Measurements from ENCODE around the gene CPS1.

The CPS1 gene

DNA sequence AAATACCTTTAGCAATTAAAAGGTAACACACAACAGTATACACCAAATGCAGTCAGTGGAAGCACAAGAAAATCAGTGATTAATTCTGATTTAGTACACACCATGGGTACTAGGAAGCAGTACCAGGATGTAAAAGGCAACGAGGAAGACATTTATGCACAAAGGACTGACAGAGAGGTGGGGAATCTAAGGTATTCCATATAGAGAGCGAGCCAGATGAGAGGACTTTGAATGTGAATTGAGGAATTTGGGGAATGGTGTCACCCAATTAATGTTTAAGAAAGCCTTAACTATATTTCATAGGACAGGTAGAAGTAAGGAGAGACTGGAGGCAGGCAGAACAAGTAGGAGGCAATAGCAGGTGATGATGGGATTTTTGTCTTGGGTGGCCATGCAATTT, 11.7 kb downstream of the CPS1 start:
- TF ChIP-seq TEAD4 (IDR thresholded peaks at IDR 0.05): no peak
- TF ChIP-seq, protein P1, sequence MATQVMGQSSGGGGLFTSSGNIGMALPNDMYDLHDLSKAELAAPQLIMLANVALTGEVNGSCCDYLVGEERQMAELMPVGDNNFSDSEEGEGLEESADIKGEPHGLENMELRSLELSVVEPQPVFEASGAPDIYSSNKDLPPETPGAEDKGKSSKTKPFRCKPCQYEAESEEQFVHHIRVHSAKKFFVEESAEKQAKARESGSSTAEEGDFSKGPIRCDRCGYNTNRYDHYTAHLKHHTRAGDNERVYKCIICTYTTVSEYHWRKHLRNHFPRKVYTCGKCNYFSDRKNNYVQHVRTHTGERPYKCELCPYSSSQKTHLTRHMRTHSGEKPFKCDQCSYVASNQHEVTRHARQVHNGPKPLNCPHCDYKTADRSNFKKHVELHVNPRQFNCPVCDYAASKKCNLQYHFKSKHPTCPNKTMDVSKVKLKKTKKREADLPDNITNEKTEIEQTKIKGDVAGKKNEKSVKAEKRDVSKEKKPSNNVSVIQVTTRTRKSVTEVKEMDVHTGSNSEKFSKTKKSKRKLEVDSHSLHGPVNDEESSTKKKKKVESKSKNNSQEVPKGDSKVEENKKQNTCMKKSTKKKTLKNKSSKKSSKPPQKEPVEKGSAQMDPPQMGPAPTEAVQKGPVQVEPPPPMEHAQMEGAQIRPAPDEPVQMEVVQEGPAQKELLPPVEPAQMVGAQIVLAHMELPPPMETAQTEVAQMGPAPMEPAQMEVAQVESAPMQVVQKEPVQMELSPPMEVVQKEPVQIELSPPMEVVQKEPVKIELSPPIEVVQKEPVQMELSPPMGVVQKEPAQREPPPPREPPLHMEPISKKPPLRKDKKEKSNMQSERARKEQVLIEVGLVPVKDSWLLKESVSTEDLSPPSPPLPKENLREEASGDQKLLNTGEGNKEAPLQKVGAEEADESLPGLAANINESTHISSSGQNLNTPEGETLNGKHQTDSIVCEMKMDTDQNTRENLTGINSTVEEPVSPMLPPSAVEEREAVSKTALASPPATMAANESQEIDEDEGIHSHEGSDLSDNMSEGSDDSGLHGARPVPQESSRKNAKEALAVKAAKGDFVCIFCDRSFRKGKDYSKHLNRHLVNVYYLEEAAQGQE (IDR thresholded peaks at IDR 0.05; ENCODE audit: low read depth): no peak
- TF ChIP-seq TCF12 (IDR thresholded peaks at IDR 0.05; ENCODE audit: low read depth): no peak
- TF ChIP-seq EP300 (IDR thresholded peaks at IDR 0.05; ENCODE audit: borderline replicate concordance): no peak
- TF ChIP-seq FOXM1 (IDR thresholded peaks at IDR 0.05; ENCODE audit: borderline replicate concordance, low read depth): no peak
- TF ChIP-seq CREB1 (IDR thresholded peaks at IDR 0.05; ENCODE audit: low read depth): no peak
- TF ChIP-seq, protein P2, sequence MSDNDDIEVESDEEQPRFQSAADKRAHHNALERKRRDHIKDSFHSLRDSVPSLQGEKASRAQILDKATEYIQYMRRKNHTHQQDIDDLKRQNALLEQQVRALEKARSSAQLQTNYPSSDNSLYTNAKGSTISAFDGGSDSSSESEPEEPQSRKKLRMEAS (IDR thresholded peaks at IDR 0.05): no peak
- TF ChIP-seq NFIC (IDR thresholded peaks at IDR 0.05): no peak

DNA sequence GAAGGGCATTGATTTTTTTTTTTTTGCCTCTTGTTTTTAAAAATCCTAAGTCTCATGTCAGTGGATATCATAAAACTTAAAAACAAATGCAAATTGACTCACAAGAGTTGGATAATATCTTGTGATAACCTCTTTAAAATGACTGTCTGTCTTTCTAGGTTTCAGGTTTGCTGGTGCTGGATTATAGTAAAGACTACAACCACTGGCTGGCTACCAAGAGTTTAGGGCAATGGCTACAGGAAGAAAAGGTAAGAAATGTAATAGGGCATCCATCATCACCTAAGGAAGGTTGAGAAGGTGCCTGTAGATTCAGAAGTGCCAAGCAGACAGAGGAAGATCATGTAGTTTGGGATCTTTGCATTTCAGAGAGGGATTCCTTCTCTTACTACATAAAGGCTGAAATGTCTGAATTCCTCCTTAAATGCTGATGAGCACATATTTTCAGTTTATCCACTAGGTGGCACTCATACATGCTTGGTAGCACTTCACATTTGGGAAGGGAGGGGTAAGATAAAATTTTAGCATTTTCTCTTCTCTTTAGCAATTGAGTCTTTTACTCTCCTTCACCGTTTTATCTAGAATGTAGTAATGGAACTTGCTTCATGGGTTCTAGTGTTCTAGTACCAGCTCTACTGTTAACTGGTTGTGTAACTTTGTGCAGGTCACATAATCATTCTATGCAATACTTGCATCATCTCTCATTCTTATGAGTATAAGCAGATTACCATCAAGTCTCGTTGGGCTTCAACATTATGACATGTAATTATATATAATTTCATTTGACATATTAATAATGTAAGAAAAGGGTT, 21.1 kb downstream of the CPS1 start:
- TF ChIP-seq TAF1 (IDR thresholded peaks at IDR 0.05; ENCODE audit: low read depth) (no peak), ZBTB7A (IDR thresholded peaks at IDR 0.05; ENCODE audit: low read depth) (no peak), RAD21 (IDR thresholded peaks at IDR 0.05; ENCODE audit: low read depth) (peak; percentile 69)

DNA sequence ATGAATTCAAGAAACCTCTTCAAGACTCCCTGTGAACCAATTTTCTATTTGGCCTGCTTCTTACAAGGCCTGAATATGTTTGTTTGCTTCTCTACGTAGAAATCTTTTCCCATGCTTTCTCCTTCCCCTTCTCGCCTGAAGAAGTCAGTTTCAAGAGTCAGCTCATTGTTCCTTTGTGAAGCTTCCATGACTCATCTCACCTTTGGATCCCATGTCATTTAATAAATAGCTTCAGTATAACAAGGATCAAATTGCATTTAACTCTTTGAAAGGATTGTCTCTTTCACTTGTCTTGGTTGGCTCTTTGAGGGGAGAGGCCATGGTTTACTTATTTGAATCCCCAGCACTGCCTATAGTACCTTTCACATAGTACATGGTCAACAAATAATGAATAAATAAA, 28.4 kb downstream of the CPS1 start:
- TF ChIP-seq CREB1 (IDR thresholded peaks at IDR 0.05; ENCODE audit: low read depth) (no peak), EGR1 (IDR thresholded peaks at IDR 0.05) (no peak), CEBPB (IDR thresholded peaks at IDR 0.05) (no peak), TEAD4 (IDR thresholded peaks at IDR 0.05) (no peak), FOXM1 (IDR thresholded peaks at IDR 0.05; ENCODE audit: borderline replicate concordance, low read depth) (no peak), TCF12 (IDR thresholded peaks at IDR 0.05; ENCODE audit: low read depth) (no peak), TAF1 (IDR thresholded peaks at IDR 0.05; ENCODE audit: low read depth) (no peak), ZBTB7A (IDR thresholded peaks at IDR 0.05; ENCODE audit: low read depth) (no peak), NFIC (IDR thresholded peaks at IDR 0.05) (no peak), YY1 (IDR thresholded peaks at IDR 0.05; ENCODE audit: low read depth) (no peak)
- TF ChIP-seq, protein P3, sequence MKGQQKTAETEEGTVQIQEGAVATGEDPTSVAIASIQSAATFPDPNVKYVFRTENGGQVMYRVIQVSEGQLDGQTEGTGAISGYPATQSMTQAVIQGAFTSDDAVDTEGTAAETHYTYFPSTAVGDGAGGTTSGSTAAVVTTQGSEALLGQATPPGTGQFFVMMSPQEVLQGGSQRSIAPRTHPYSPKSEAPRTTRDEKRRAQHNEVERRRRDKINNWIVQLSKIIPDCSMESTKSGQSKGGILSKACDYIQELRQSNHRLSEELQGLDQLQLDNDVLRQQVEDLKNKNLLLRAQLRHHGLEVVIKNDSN (IDR thresholded peaks at IDR 0.05): no peak
- TF ChIP-seq, protein P1 (IDR thresholded peaks at IDR 0.05; ENCODE audit: low read depth): no peak

DNA sequence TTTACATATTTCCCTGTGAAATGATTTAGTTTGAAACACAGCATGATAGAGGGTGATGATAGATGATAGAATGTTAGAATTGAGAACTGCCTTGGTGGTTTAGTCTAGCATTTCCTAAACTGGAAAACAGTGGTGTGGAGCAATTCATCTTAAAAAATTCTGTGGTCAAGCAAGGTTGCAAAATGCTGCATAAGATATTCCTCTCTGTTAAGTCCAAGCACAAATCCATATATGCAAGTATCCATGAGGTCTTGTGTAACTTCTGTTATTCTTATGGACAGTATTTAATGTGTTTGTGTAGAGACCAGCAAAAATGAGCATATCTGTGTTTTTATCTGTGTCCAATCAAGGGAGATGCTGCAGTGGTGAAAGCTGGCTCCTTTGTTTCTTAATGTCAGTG, 30.0 kb downstream of the CPS1 start:
- TF ChIP-seq RAD21 (IDR thresholded peaks at IDR 0.05; ENCODE audit: low read depth): no peak

DNA sequence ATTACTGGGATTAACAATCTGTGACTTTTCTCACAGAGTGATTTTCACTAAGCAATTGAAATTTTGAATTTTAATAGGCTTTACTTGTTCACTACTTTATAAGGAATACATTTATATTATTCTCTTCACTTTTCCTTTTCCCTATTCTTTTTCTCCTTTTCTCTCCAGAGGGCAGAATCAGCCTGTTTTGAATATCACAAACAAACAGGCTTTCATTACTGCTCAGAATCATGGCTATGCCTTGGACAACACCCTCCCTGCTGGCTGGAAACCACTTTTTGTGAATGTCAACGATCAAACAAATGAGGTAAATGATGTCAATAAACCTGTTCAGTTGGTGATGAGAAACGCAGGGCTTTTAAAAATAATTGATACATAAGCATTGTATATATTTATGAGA, 35.3 kb downstream of the CPS1 start:
- no peak for TF ChIP-seq EGR1 (IDR thresholded peaks at IDR 0.05)
- TF ChIP-seq TEAD4 (IDR thresholded peaks at IDR 0.05): no peak
- TF ChIP-seq CREB1 (IDR thresholded peaks at IDR 0.05; ENCODE audit: low read depth): no peak

DNA sequence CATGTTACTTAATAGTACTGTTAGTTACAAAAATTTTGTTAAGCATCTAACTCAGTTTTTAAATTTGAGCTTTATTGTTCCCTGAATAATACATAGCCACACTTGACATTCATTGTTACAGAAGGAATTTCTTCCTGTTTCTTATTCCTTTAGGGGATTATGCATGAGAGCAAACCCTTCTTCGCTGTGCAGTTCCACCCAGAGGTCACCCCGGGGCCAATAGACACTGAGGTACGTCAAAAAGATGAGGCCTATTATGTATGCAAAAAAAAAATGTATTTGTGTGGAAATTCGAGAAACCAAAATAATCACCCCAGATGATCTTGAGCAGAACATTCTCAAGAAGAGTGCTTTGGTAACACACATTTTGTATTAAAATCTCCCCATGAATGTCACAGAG, 36.3 kb downstream of the CPS1 start:
- TF ChIP-seq ZBTB7A (IDR thresholded peaks at IDR 0.05; ENCODE audit: low read depth) (no peak), NFIC (IDR thresholded peaks at IDR 0.05) (no peak), TCF12 (IDR thresholded peaks at IDR 0.05; ENCODE audit: low read depth) (no peak)
- TF ChIP-seq, protein P3 (IDR thresholded peaks at IDR 0.05): no peak

DNA sequence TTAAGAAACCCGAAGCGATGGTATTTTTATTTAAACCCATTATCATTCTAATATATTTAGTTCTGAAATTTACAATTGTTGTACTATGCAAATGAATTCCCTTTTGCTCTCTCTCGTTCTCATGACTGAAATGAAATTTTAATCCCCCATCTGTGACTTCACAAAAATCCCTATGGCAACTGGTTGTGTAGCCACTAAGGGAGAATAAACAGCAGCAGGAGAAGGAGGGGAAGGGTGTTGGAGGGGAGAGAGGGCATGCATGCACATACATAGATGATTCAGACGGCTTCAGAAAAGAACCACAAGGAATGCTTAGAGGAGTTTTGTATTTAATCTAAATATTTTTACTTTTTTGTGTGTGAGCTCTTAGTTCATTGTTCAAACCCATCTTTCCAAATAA, 36.8 kb downstream of the CPS1 start:
- no peak for TF ChIP-seq NFIC (IDR thresholded peaks at IDR 0.05)
- TF ChIP-seq RAD21 (IDR thresholded peaks at IDR 0.05; ENCODE audit: low read depth): no peak
- TF ChIP-seq, protein P1 (IDR thresholded peaks at IDR 0.05; ENCODE audit: low read depth): no peak
- TF ChIP-seq TEAD4 (IDR thresholded peaks at IDR 0.05): no peak
- TF ChIP-seq, protein P3 (IDR thresholded peaks at IDR 0.05): no peak
